ENCODE measurements around the gene FFAR1.

- no peak for TF ChIP-seq CTCF (IDR thresholded peaks at IDR 0.05; ENCODE audit: poor library complexity)
- TF ChIP-seq EZH2 (IDR thresholded peaks at IDR 0.05; ENCODE audit: borderline replicate concordance): no peak
Measured at GRCh38 chr19:35362261-35363000, 14.7 kb downstream of the FFAR1 start.

All from hepatocyte (in vitro differentiated cells).